Sigmoid colon (tissue), 7 donors: Measurements from ENCODE around the gene MS4A4E. TPM values are rescaled to one million over a fixed set of nuclear protein-coding genes. Genes with fewer than 3 reads are reported as not detected.

Experiments
- DNase-seq: peaks from one replicate; pipeline ENCODE4 v3.0.0-alpha.2; 2019
- H3K27ac ChIP-seq, 4 donors: fragments of 200-600 bp; sonication (generic); one replicate each; pipeline ENCODE4 v1.5.1; 2016 to 2019; ENCODE audit warnings: mild to moderate bottlenecking in 1 of 4
- H3K27me3 ChIP-seq, 3 donors: fragments of 200-600 bp; sonication (generic); one replicate each; pipeline ENCODE4 v1.5.1; 2019; ENCODE audit warnings: mild to moderate bottlenecking in 1 of 3
- H3K36me3 ChIP-seq, 4 donors: fragments of 200-600 bp; sonication (generic); one replicate each; pipeline ENCODE4 v1.5.1; 2016 to 2019
- H3K4me1 ChIP-seq, 4 donors: fragments of 200-600 bp; sonication (generic); one replicate each; pipeline ENCODE4 v1.5.1; 2017 to 2019
- H3K4me3 ChIP-seq, 4 donors: fragments of 200-600 bp; sonication (generic); one replicate each; pipeline ENCODE4 v1.5.1; 2017 to 2019; ENCODE audit warnings: mild to moderate bottlenecking in 2 of 4, moderate library complexity in 1 of 4
- H3K9me3 ChIP-seq, 4 donors: fragments of 200-600 bp in 3 of 4; sonication (generic) in 3 of 4; one replicate each; pipeline versions ENCODE4 v1.5.1 to v1.6.1; 2013 to 2019
- EP300 ChIP-seq, 4 donors: sonication (generic); formaldehyde crosslinking; IDR thresholded peaks; one replicate each; pipeline ENCODE4 v1.6.1; 2017; ENCODE audit warnings: antibody characterized with exemption in 4 of 4
- POLR2A ChIP-seq, 2 donors: fragments of 450-650 bp; IDR thresholded peaks; one replicate each; pipeline ENCODE4 v1.6.1; 2016; ENCODE audit warnings: antibody characterized with exemption in 2 of 2, mild to moderate bottlenecking in 2 of 2, moderate library complexity in 2 of 2
- POLR2AphosphoS5 ChIP-seq, 4 donors: sonication (generic); formaldehyde crosslinking; IDR thresholded peaks; one replicate each; pipeline ENCODE4 v1.6.1; 2017; ENCODE audit warnings: antibody characterized with exemption in 4 of 4
- WGBS, 2 donors: extraction: QIAGEN DNeasy Blood & Tissue Kit; methylation state at CpG; one replicate each; pipeline ENCODE4 v1.1.7; 2013; 5-methylcytosine and 5-hydroxymethylcytosine counted together
- intact Hi-C: fragments of 100-400 bp; cut with DNase I; formaldehyde crosslinking; loops from one replicate; pipeline ENCODE4 v1.15.1; 2023
- polyA plus RNA-seq, 3 donors: library from polyadenylated mRNA; stranded (reverse); fragments of 200-250 nt; gene quantifications; one replicate each; pipeline ENCODE4 v1.2.3, GENCODE V29; 2013
- total RNA-seq, 4 donors: library from RNA; depleted of rRNA; stranded (reverse); fragments of >200 nt; gene quantifications; one replicate each; pipeline ENCODE4 v1.1.0, GENCODE V29; 2016
- TF ChIP-seq, protein P1 (sequence below), 4 experiments: fragments of 450-650 bp in 3 of 4; fragments of 200-600 bp in 1 of 4; IDR thresholded peaks; one replicate each; pipeline ENCODE4 v1.5.1; 2016 to 2019; ENCODE audit warnings: antibody characterized with exemption in 4 of 4, mild to moderate bottlenecking in 3 of 4, moderate library complexity in 2 of 4
- donor health status: healthy with polysubstance abuse.
- donor health status: Bipolar disorder and iron deficiency.
- donor health status: healthy.

The MS4A4E gene
- total and polyA plus RNA-seq, 7 donors: 0.48 to 11.1 (median 7.5) TPM; not detected in 2

DNA sequence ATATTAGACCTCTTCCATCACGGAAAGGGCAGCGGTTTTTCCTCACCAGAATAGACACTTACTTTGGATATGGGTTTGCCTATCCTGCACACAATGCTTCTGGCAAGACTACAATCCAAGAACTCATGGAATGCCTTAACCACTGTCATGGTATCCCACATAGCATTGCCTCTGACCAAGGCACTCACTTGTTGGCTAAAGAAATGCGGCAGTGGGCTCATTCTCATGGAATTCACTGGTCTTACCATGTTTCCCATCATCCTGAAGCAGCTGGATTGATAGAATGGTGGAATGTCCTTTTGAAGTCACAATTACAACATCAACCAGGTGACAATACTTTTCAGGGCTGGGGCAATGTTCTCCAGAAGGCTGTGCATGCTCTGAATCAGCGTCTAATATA is 20.8 kb downstream of the MS4A4E start:
- H3K27me3 ChIP-seq: no peaks in the 10 kb centered on the region
- H3K9me3 ChIP-seq: no peaks in the 10 kb centered on the region
- 93% methylated on average over 4 of the region's 4 CpGs for WGBS, 2 donors
- no peak overlapping the region for H3K4me3 ChIP-seq
- no peak for DNase-seq
- TF ChIP-seq POLR2A (IDR thresholded peaks at IDR 0.05): no peak
- no peak for TF ChIP-seq EP300 (IDR thresholded peaks at IDR 0.05)
- TF ChIP-seq, protein P1, sequence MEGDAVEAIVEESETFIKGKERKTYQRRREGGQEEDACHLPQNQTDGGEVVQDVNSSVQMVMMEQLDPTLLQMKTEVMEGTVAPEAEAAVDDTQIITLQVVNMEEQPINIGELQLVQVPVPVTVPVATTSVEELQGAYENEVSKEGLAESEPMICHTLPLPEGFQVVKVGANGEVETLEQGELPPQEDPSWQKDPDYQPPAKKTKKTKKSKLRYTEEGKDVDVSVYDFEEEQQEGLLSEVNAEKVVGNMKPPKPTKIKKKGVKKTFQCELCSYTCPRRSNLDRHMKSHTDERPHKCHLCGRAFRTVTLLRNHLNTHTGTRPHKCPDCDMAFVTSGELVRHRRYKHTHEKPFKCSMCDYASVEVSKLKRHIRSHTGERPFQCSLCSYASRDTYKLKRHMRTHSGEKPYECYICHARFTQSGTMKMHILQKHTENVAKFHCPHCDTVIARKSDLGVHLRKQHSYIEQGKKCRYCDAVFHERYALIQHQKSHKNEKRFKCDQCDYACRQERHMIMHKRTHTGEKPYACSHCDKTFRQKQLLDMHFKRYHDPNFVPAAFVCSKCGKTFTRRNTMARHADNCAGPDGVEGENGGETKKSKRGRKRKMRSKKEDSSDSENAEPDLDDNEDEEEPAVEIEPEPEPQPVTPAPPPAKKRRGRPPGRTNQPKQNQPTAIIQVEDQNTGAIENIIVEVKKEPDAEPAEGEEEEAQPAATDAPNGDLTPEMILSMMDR (IDR thresholded peaks at IDR 0.05): no peak
- TF ChIP-seq POLR2AphosphoS5 (IDR thresholded peaks at IDR 0.05): no peak
- H3K4me1 ChIP-seq: no peaks in the 10 kb centered on the region
- intact Hi-C loops: no loop called here
- no peak overlapping the region for H3K27ac ChIP-seq
- H3K36me3 ChIP-seq: no peaks in the 10 kb centered on the region

DNA sequence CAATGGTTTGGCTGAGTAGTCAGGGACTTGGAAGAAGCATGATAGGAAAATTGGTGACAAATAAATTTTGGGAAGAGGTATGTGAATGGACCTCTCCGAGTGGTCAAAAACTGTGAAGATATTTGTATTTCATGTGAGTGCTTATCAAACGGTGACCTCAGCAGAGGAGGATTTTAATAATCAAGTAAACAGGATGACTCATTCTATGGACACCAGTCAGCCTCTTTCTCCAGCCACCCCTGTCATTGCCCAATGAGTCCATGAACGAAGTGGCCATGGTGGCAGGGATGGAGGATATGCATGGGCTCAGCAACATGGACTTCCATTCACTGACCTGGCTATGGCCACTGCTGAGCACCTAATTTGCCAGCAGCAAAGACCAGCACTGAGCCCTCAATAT is 21.2 kb downstream of the MS4A4E start:
- H3K27me3 ChIP-seq: no peaks in the 10 kb centered on the region
- TF ChIP-seq EP300 (IDR thresholded peaks at IDR 0.05) (no peak), POLR2A (IDR thresholded peaks at IDR 0.05) (no peak), POLR2AphosphoS5 (IDR thresholded peaks at IDR 0.05) (no peak)
- TF ChIP-seq, protein P1 (IDR thresholded peaks at IDR 0.05): no peak
- H3K9me3 ChIP-seq: no peaks in the 10 kb centered on the region
- intact Hi-C loops: no loop called here
- H3K36me3 ChIP-seq: no peaks in the 10 kb centered on the region
- no peak for DNase-seq
- 57 to 72% methylated on average over 3 of the region's 3 CpGs for WGBS, 2 donors
- no peak overlapping the region for H3K27ac ChIP-seq
- H3K4me1 ChIP-seq: no peaks in the 10 kb centered on the region
- no peak overlapping the region for H3K4me3 ChIP-seq

DNA sequence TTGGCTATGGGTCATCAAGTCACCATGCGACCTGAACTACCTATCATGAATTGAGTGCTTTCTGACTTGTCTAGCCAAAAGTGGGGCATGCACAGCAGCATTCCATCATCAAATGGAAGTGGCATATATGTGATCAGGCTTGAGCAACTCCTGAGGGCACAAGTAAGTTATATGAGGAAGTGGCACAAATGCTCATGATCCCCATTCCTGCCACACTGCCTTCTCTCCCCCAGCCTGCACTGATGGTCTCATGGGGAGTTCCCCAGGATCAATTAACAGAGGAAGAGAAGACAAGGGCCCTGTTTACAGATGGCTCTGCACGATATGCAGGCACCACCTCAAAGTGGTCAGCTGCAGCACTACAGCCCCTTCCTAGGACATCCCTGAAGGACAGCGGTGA is 21.8 kb downstream of the MS4A4E start:
- Histone ChIP-seq H3K27me3 (no peaks in the 10 kb centered on the region), H3K9me3 (no peaks in the 10 kb centered on the region), H3K4me1 (no peaks in the 10 kb centered on the region), H3K27ac (no peak overlapping the region), H3K36me3 (no peaks in the 10 kb centered on the region), H3K4me3 (no peak overlapping the region)
- TF ChIP-seq POLR2A (IDR thresholded peaks at IDR 0.05): no peak
- TF ChIP-seq EP300 (IDR thresholded peaks at IDR 0.05): no peak
- no peak for TF ChIP-seq POLR2AphosphoS5 (IDR thresholded peaks at IDR 0.05)
- TF ChIP-seq, protein P1 (IDR thresholded peaks at IDR 0.05): no peak
- intact Hi-C loops: no loop called here
- no peak for DNase-seq
- whole genome bisulfite sequencing, 2 donors: 90 to 91% methylated on average over 3 of the region's 3 CpGs

DNA sequence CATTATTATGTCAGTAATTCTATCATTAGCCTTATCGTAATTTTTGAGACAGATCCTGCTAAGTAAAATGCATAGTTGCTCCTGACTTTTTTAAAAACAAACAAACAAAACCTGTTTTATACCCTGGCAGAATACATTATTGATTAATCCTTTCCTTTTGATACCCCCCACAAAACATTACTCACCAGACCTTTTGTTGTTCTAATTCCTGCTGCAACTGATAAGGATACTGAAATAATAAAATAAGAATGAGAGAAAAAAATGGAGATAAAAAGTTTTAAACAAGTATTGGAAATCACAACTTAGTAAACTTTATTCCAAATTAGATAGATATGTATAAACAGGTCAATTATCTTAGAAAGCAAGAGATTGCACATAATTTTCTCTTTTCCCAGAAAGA is 28.6 kb downstream of the MS4A4E start:
- WGBS, 2 donors: 82 to 94% methylated on average over 1 of the region's 1 CpG
- H3K4me1 ChIP-seq: no peaks in the 10 kb centered on the region
- intact Hi-C loops: no loop called here
- DNase-seq: no peak
- TF ChIP-seq POLR2AphosphoS5 (IDR thresholded peaks at IDR 0.05): no peak
- TF ChIP-seq POLR2A (IDR thresholded peaks at IDR 0.05): no peak
- TF ChIP-seq, protein P1 (IDR thresholded peaks at IDR 0.05): no peak
- no peak for TF ChIP-seq EP300 (IDR thresholded peaks at IDR 0.05)
- no peaks in the 10 kb centered on the region for H3K27me3 ChIP-seq
- H3K36me3 ChIP-seq: no peaks in the 10 kb centered on the region
- H3K27ac ChIP-seq: no peak overlapping the region
- no peak overlapping the region for H3K4me3 ChIP-seq
- H3K9me3 ChIP-seq: no peaks in the 10 kb centered on the region

DNA sequence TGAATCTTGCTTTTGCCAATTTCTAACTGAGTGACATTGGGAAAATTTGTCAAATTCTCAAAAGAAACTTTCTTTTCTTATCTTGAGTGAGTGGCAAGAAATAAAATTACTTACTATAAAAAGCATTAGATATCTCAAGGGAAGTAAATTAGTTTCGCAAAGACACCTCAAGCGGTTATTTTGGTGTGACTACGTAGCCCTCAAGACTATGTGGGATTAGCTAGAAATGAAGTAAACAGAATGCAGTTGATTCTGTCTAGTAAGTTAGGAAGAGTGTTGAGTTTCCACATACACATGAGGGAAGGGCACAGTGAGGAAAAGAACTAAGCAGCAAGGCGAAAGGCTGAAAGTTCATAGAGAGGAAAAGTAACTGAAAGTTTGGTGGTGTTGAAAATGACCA is 31.7 kb downstream of the MS4A4E start:
- Histone ChIP-seq H3K4me3 (no peak overlapping the region), H3K27me3 (no peaks in the 10 kb centered on the region), H3K36me3 (no peaks in the 10 kb centered on the region), H3K27ac (no peak overlapping the region), H3K9me3 (no peaks in the 10 kb centered on the region), H3K4me1 (no peaks in the 10 kb centered on the region)
- DNase-seq: no peak
- TF ChIP-seq POLR2A (IDR thresholded peaks at IDR 0.05) (no peak), EP300 (IDR thresholded peaks at IDR 0.05) (no peak), POLR2AphosphoS5 (IDR thresholded peaks at IDR 0.05) (no peak)
- TF ChIP-seq, protein P1 (IDR thresholded peaks at IDR 0.05): no peak
- intact Hi-C loops: no loop called here
- 82 to 92% methylated on average over 4 of the region's 4 CpGs for WGBS, 2 donors
